Chondrocyte (in vitro differentiated cells): ENCODE measurements around the gene ZNF787. TPM values are rescaled to one million over a fixed set of nuclear protein-coding genes. Genes with fewer than 3 reads are reported as not detected.

Source experiments
- DNase-seq: peaks from one replicate; pipeline ENCODE4 v3.0.0; 2021; ENCODE audit warnings: mixed read lengths, low spot score
- H3K27ac Mint-ChIP-seq: one replicate; pipeline ENCODE4 v1.8.0; 2021; ENCODE audit warnings: mild to moderate bottlenecking, moderate library complexity, mixed read lengths; ENCODE audit not compliant: unreplicated experiment
- H3K27me3 Mint-ChIP-seq: 2 replicates; pipeline ENCODE4 v1.8.0; 2021; ENCODE audit warnings: low read depth, mixed read lengths
- H3K36me3 Mint-ChIP-seq: 2 replicates; pipeline ENCODE4 v1.8.0; 2021; ENCODE audit warnings: low read depth, mixed read lengths
- H3K4me1 Mint-ChIP-seq: 2 replicates; pipeline ENCODE4 v1.8.0; 2021; ENCODE audit warnings: low read depth, mild to moderate bottlenecking, mixed read lengths
- H3K4me3 Mint-ChIP-seq: one replicate; pipeline ENCODE4 v1.8.0; 2021; ENCODE audit warnings: mild to moderate bottlenecking, moderate library complexity, mixed read lengths; ENCODE audit not compliant: unreplicated experiment
- H3K9me3 Mint-ChIP-seq: 2 replicates; pipeline ENCODE4 v1.8.0; 2021; ENCODE audit warnings: low read depth, mixed read lengths
- CTCF ChIP-seq: fragments of 200-600 bp; sonication (generic); IDR thresholded peaks from 2 replicates; pipeline ENCODE4 v1.5.0; 2021; ENCODE audit warnings: antibody characterized with exemption, mild to moderate bottlenecking, moderate library complexity
- total RNA-seq: library from RNA; stranded (reverse); gene quantifications from 3 replicates; pipeline ENCODE4 v1.2.1, GENCODE V29; 2021

ZNF787 gene
- total RNA-seq, 1 donor from 2014 or later = 26.5 TPM

- no peaks in the 10 kb centered on the region for H3K27me3 Mint-ChIP-seq
- H3K27ac Mint-ChIP-seq = no peak overlapping the region
Measured at GRCh38 chr19:56161534-56161933, 40.4 kb upstream of the ZNF787 start.

GRCh38 chr19:56159622-56160271, 38.7 kb upstream of the ZNF787 start:
- peaks cover 5% of the 10 kb centered on the region for H3K4me1 Mint-ChIP-seq
- peaks cover 18% of the 10 kb centered on the region for H3K36me3 Mint-ChIP-seq
- H3K27ac Mint-ChIP-seq = no peak overlapping the region
- no peaks in the 10 kb centered on the region for H3K9me3 Mint-ChIP-seq
- no peaks in the 10 kb centered on the region for H3K27me3 Mint-ChIP-seq
- no peak for TF ChIP-seq CTCF
- no peak overlapping the region for H3K4me3 Mint-ChIP-seq
- no peak for DNase-seq

More at GRCh38 chr19:56161534-56161933, 40.4 kb upstream of the ZNF787 start:
- Mint-ChIP-seq H3K36me3 (peaks cover 13% of the 10 kb centered on the region), H3K9me3 (peaks cover 3% of the 10 kb centered on the region), H3K4me1 (peaks cover 5% of the 10 kb centered on the region), H3K4me3 (no peak overlapping the region)
- TF ChIP-seq CTCF = no peak
- no peak for DNase-seq

GRCh38 chr19:56159009-56159559, 38.0 kb upstream of the ZNF787 start:
- no peak for TF ChIP-seq CTCF
- DNase-seq = no peak

GRCh38 chr19:56158170-56158757, 37.2 kb upstream of the ZNF787 start:
- DNase-seq = no peak
- peaks cover 18% of the 10 kb centered on the region for H3K36me3 Mint-ChIP-seq
- H3K27me3 Mint-ChIP-seq = no peaks in the 10 kb centered on the region
- TF ChIP-seq CTCF = no peak
- peaks cover 5% of the 10 kb centered on the region for H3K4me1 Mint-ChIP-seq
- H3K4me3 Mint-ChIP-seq = no peak overlapping the region
- H3K27ac Mint-ChIP-seq = no peak overlapping the region
- H3K9me3 Mint-ChIP-seq = no peaks in the 10 kb centered on the region

More at GRCh38 chr19:56159009-56159559, 38.0 kb upstream of the ZNF787 start:
- Mint-ChIP-seq H3K4me3 (no peak overlapping the region), H3K4me1 (peaks cover 5% of the 10 kb centered on the region), H3K36me3 (peaks cover 18% of the 10 kb centered on the region), H3K27me3 (no peaks in the 10 kb centered on the region), H3K27ac (no peak overlapping the region), H3K9me3 (no peaks in the 10 kb centered on the region)

- no peak for DNase-seq
- TF ChIP-seq CTCF = no peak
- peaks cover 18% of the 10 kb centered on the region for H3K36me3 Mint-ChIP-seq
- H3K4me1 Mint-ChIP-seq = peaks cover 9% of the 10 kb centered on the region
- H3K9me3 Mint-ChIP-seq = no peaks in the 10 kb centered on the region
- H3K4me3 Mint-ChIP-seq = no peak overlapping the region
- H3K27me3 Mint-ChIP-seq = no peaks in the 10 kb centered on the region
- H3K27ac Mint-ChIP-seq = no peak overlapping the region
Measured at GRCh38 chr19:56156768-56157167, 35.7 kb upstream of the ZNF787 start.
